Hepatocyte (in vitro differentiated cells): ENCODE results near the gene KBTBD13.

Experiments
- CTCF ChIP-seq: fragments of 200-600 bp; sonication (generic); IDR thresholded peaks from 2 replicates; pipeline ENCODE4 v1.5.1; 2016; ENCODE audit warnings: antibody characterized with exemption, mild to moderate bottlenecking; ENCODE audit not compliant: poor library complexity
- EZH2 ChIP-seq: fragments of 200-600 bp; sonication (generic); IDR thresholded peaks from 2 replicates; pipeline ENCODE4 v1.6.1; 2016; ENCODE audit warnings: antibody characterized with exemption, mild to moderate bottlenecking, borderline replicate concordance
- EZH2phosphoT487 ChIP-seq: fragments of 200-600 bp; sonication (generic); IDR thresholded peaks from one replicate; pipeline ENCODE4 v1.6.1; 2018; ENCODE audit warnings: antibody characterized with exemption, mild to moderate bottlenecking, low read depth, moderate library complexity; ENCODE audit not compliant: unreplicated experiment, severe bottlenecking

GRCh38 chr15:65081270-65081669 is 4.7 kb downstream of the KBTBD13 start:
- TF ChIP-seq CTCF (no peak), EZH2 (no peak), EZH2phosphoT487 (no peak)
